ENCODE data around the gene PRM1. TPM values are rescaled to one million over a fixed set of nuclear protein-coding genes. Genes with fewer than 3 reads are reported as not detected.
A peak's percentile ranks its signal among the peaks of the same experiment; 100 is the strongest.

Gene PRM1
- total and polyA plus RNA-seq, 2 of the 4 experiments (the other 2 are of a cell fraction) = not detected

- Histone ChIP-seq H4K8ac (ENCODE audit: low read depth in 2 of 2, low read length in 2 of 2) (no peak overlapping the region), H3K36me3 (ENCODE audit: control insufficient read depth, insufficient read depth, low read length) (peaks cover 11% of the 10 kb centered on the region), H3K56ac (ENCODE audit: extremely low read depth, insufficient read depth, low read length) (no peak overlapping the region), H3K14ac (replicated peaks; ENCODE audit: low read depth, low read length) (no peak overlapping the region), H3K4ac (ENCODE audit: low read depth, low read length) (no peak overlapping the region), H2BK5ac (ENCODE audit: low read depth, low read length, poor library complexity, severe bottlenecking) (no peak overlapping the region), H2AK5ac (ENCODE audit: low read depth, low read length) (no peak overlapping the region), H4K91ac (ENCODE audit: insufficient read depth, low read depth, low read length) (no peak overlapping the region), H2BK20ac (ENCODE audit: low read depth, low read length) (no peak overlapping the region), H2BK120ac (ENCODE audit: low read depth, low read length) (no peak overlapping the region), H2BK15ac (ENCODE audit: low read depth, low read length) (no peak overlapping the region), H3K9ac (ENCODE audit: low read depth, low read length) (no peak overlapping the region), H2AFZ (replicated peaks; ENCODE audit: low read length, poor library complexity) (no peak overlapping the region), H3K4me1 (ENCODE audit: control insufficient read depth, insufficient read depth, low read length) (peaks cover 8% of the 10 kb centered on the region), H2AK9ac (replicated peaks; ENCODE audit: low read depth, low read length, poor library complexity) (no peak overlapping the region), H3K4me2 (ENCODE audit: low read depth, low read length) (no peak overlapping the region), H3K9me1 (ENCODE audit: insufficient read depth, low read length) (0 out of 2 replicates have a peak, but pooled peaks cover 4% of the 10 kb centered on the region), H4K5ac (ENCODE audit: low read depth, low read length) (no peak overlapping the region), H3K27ac (ENCODE audit: insufficient read depth, low read length) (no peak overlapping the region), H3K4me3 (ENCODE audit: insufficient read depth, low read depth, low read length) (no peak overlapping the region), H3K9me3 (ENCODE audit: control insufficient read depth, insufficient read depth, low read length) (no peaks in the 10 kb centered on the region), H3K27me3 (ENCODE audit: control insufficient read depth, insufficient read depth, low read length) (peaks cover 3% of the 10 kb centered on the region; the same call in 1 of the 2 replicates), H4K20me1 (ENCODE audit: insufficient read depth, low read length) (peaks cover 29% of the 10 kb centered on the region; the same call in 1 of the 2 replicates), H3K18ac (ENCODE audit: low read depth, low read length) (no peak overlapping the region), H3K23ac (ENCODE audit: low read depth, low read length) (no peak overlapping the region), H3K79me1 (ENCODE audit: low read depth in 1 of 2, low read length in 2 of 2) (peaks cover 7 to 16% of the 10 kb centered on the region in 2 experiments; a peak in 3 of 4 replicates)
- in situ Hi-C loops (cut with MboI; ENCODE audit: low sequenced_read_pairs) = no loop called here
- DNase-seq = peak; percentile 24
- no peak for ATAC-seq (ENCODE audit: low read depth)
- 100% methylated on average over 1 of the region's 8 CpGs; no CpG with 5 or more reads in 1 of the 2 experiments for WGBS, 2 experiments (ENCODE audit: extremely low coverage in 2 of 2, insufficient read length in 1 of 2)
- dilution Hi-C loops (cut with HindIII; ENCODE audit: low sequenced_read_pairs, unreplicated experiment) = no loop called here
- TF ChIP-seq NFE2L2 (IDR thresholded peaks at IDR 0.05; ENCODE audit: low read depth, low read length) = no peak
- no peak for TF ChIP-seq CTCF (conservative IDR thresholded peaks at IDR 0.05; ENCODE audit: low read depth, low read length)
- no peak for TF ChIP-seq ELK1 (IDR thresholded peaks at IDR 0.05; ENCODE audit: borderline replicate concordance, low read depth, low read length)
- TF ChIP-seq RAD21 (IDR thresholded peaks at IDR 0.05; ENCODE audit: low read length) = no peak
- no peak for TF ChIP-seq RCOR1 (IDR thresholded peaks at IDR 0.05; ENCODE audit: insufficient replicate concordance, low read length)
- no peak for TF ChIP-seq RFX5 (IDR thresholded peaks at IDR 0.05; ENCODE audit: low read depth, low read length)
- TF ChIP-seq USF2 (IDR thresholded peaks at IDR 0.05; ENCODE audit: low read depth, low read length) = no peak
- TF ChIP-seq CEBPB (IDR thresholded peaks at IDR 0.05; ENCODE audit: low read depth, low read length) = no peak
- no peak for TF ChIP-seq BHLHE40 (IDR thresholded peaks at IDR 0.05; ENCODE audit: low read depth, low read length)
- TF ChIP-seq FOS (IDR thresholded peaks at IDR 0.05; ENCODE audit: low read depth, low read length) = no peak
- no peak for TF ChIP-seq MAFK (IDR thresholded peaks at IDR 0.05; ENCODE audit: low read depth, low read length)
- TF ChIP-seq CHD1 (IDR thresholded peaks at IDR 0.05; ENCODE audit: low read depth, low read length) = no peak
- TF ChIP-seq POLR2A (IDR thresholded peaks at IDR 0.05; ENCODE audit: low read depth, low read length) = no peak
- no TSS peak for BruUV-seq (replicated peaks)
- POLR2A ChIA-PET (ENCODE audit: unreplicated experiment) = interaction anchor here (0.5 kb wide), 1 partner anchor 158 kb away, joined by 4 read pairs; no protein-coding TSS in a partner anchor
- intact Hi-C loops (cut with micrococcal nuclease) = no loop called here
- CTCF ChIA-PET = interaction anchor here (0.6 to 1.1 kb wide), 2 partner anchors 225 to 284 kb away, joined by 3 to 4 read pairs; no protein-coding TSS in a partner anchor
Measured at GRCh38 chr16:11248133-11248532, 33.0 kb downstream of the PRM1 start.
